ENCODE measurements around the gene TRIM66. TPM values are rescaled to one million over a fixed set of nuclear protein-coding genes. Genes with fewer than 3 reads are reported as not detected.

TRIM66 gene
- total RNA-seq, 1 experiment from 2014 or later: 2.1 TPM

GRCh38 chr11:8671651-8672062, 10.8 kb downstream of the TRIM66 start:
- H3K27ac Mint-ChIP-seq: peak overlapping the region; percentile 98 to 99 (median 98)
- Histone ChIP-seq H3K4me1 (ENCODE audit: insufficient read depth, low read length) (peaks cover 9% of the 10 kb centered on the region; the same call in 1 of the 2 replicates), H3K79me2 (ENCODE audit: insufficient read depth, low read length) (no peaks in the 10 kb centered on the region), H3K27me3 (ENCODE audit: insufficient read depth, low read length) (no peaks in the 10 kb centered on the region), H2BK12ac (ENCODE audit: insufficient read length, low read depth, low read length) (peak overlapping the region; percentile 66), H3K18ac (ENCODE audit: insufficient read length, low read depth, low read length) (peak overlapping the region; percentile 80), H3K4me2 (ENCODE audit: insufficient read depth, insufficient read length, low read length) (peak overlapping the region; percentile 15), H4K8ac (replicated peaks; ENCODE audit: insufficient read length, low read depth, low read length) (no peak overlapping the region), H4K91ac (ENCODE audit: insufficient read length, low read depth, low read length) (no peak overlapping the region), H3K27ac (ENCODE audit: insufficient read length, low read depth, low read length) (peak overlapping the region; percentile 96), H2AK5ac (ENCODE audit: insufficient read length, low read length) (no peak overlapping the region), H3K9ac (ENCODE audit: extremely low read depth, insufficient read length, low read length) (peak overlapping the region; percentile 11), H3T11ph (ENCODE audit: low read length) (peak overlapping the region; percentile 82), H3K4ac (ENCODE audit: low read depth, low read length) (peak overlapping the region; percentile 12; the same call in 1 of the 2 replicates), H2AFZ (ENCODE audit: low read length) (no peak overlapping the region), H4K20me1 (ENCODE audit: control insufficient read depth, insufficient read depth, insufficient read length) (no peaks in the 10 kb centered on the region), H3K9me3 (ENCODE audit: control insufficient read depth, low read depth, low read length) (no peaks in the 10 kb centered on the region), H3K79me1 (ENCODE audit: insufficient read depth, low read depth, low read length, poor library complexity, severe bottlenecking) (no peaks in the 10 kb centered on the region), H3K23ac (ENCODE audit: insufficient read length, low read depth, low read length) (no peak overlapping the region), H2BK120ac (ENCODE audit: low read depth, low read length, poor library complexity, severe bottlenecking) (peak overlapping the region; percentile 51), H2BK5ac (ENCODE audit: insufficient read length, low read length) (peak overlapping the region; percentile 54), H3K14ac (ENCODE audit: insufficient read depth, low read length) (peak overlapping the region; percentile 85; the same call in 1 of the 2 replicates), H2BK20ac (ENCODE audit: low read depth, low read length, poor library complexity, severe bottlenecking) (peak overlapping the region; percentile 76), H3K23me2 (ENCODE audit: insufficient read length, low read depth, low read length, poor library complexity, severe bottlenecking) (no peaks in the 10 kb centered on the region), H3K56ac (ENCODE audit: insufficient read length, low read depth, low read length) (no peak overlapping the region), H2BK15ac (ENCODE audit: low read depth, low read length) (no peak overlapping the region), H4K5ac (ENCODE audit: insufficient read length, low read depth, low read length) (no peak overlapping the region)
- H3K4me1 Mint-ChIP-seq: peaks cover 32 to 33% of the 10 kb centered on the region in 2 experiments
- TF ChIP-seq CTCF (conservative IDR thresholded peaks at IDR 0.05): no peak
- no CpG with 5 or more reads among the region's 1 CpG for WGBS (ENCODE audit: extremely low coverage, insufficient read length, low lambda C conversion rate)
- H3K36me3 Mint-ChIP-seq (ENCODE audit: insufficient read depth in 1 of 3, low read depth in 3 of 3): no peaks in the 10 kb centered on the region
- DNase-seq: peak; percentile 50
- H3K27me3 Mint-ChIP-seq (ENCODE audit: low read depth): no peaks in the 10 kb centered on the region
- no peaks in the 10 kb centered on the region for H3K9me3 Mint-ChIP-seq
- peak overlapping the region; percentile 43 to 50 for H3K4me3 Mint-ChIP-seq
